Measurements from ENCODE around the gene DCTN2.

DCTN2 gene

GRCh38 chr12:57581802-57582201, 34.8 kb upstream of the DCTN2 start:
- no peak for TF ChIP-seq GATA2 (IDR thresholded peaks at IDR 0.05; ENCODE audit: low read depth, low read length)
- no peak for TF ChIP-seq GATA3 (IDR thresholded peaks at IDR 0.05; ENCODE audit: low read depth, low read length)

- no peak for TF ChIP-seq GATA2 (IDR thresholded peaks at IDR 0.05; ENCODE audit: low read depth, low read length)
- no peak for TF ChIP-seq GATA3 (IDR thresholded peaks at IDR 0.05; ENCODE audit: low read depth, low read length)
Observed at GRCh38 chr12:57580466-57580795, 33.4 kb upstream of the DCTN2 start.

DNA sequence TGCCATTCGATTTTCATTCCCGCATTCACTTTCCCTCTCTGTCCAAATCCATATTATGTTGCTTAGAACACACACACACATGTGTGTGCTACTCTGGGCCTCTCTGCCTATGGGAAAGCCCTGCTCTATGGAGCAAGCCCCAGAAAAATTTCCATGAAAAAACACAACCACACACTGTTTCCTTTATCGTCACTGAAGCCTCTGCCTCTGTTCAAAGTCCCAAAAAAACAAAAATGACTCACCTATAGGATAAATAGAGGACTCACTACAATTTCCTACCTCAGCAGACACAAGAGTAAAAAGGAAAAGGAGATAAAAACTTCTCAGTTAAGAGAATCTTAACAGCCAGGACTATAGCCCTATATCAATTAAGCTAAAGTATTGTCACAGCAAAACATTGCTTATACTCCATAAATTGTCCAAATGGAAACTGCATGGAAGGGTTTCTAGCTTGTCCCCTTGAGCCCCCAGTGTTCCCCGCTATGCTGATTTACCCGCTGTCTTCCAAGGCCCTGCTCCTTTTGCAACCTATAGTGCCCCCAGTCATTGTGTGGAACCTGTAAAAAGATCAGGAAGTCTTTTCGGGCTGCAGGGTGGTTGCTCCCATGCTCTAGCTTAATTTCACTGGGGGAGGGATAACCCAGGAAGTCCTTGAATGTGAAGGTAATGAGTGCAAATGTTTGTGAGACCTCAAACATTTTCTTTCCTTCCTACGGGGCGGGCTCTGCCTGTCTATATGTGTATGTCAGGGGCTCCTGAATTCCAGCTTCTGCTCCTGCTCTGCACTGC, 32.9 kb upstream of the DCTN2 start:
- TF ChIP-seq GATA2 (IDR thresholded peaks at IDR 0.05; ENCODE audit: low read depth, low read length) (no peak), GATA3 (IDR thresholded peaks at IDR 0.05; ENCODE audit: low read depth, low read length) (no peak)

DNA sequence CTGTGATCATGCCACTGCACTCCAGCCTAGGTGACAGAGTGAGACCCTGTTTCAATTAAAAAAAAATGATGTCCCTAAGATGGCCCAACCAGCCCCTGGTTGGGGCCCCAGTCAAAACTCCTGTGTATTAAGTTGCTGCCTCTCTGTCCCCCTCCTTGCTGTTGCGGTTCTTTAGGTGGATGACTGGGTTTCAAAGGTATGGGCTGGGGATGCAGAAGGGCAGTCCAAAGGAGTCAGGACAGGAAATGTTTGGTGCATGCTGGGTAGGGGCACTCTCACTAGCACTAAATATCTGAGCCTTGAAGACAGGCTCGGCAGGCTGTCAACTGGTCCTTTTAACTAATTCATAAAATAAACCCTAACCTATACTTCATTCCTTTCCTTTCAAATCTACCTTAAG, 32.0 kb upstream of the DCTN2 start:
- no peak for TF ChIP-seq GATA2 (IDR thresholded peaks at IDR 0.05; ENCODE audit: low read depth, low read length)
- no peak for TF ChIP-seq GATA3 (IDR thresholded peaks at IDR 0.05; ENCODE audit: low read depth, low read length)

DNA sequence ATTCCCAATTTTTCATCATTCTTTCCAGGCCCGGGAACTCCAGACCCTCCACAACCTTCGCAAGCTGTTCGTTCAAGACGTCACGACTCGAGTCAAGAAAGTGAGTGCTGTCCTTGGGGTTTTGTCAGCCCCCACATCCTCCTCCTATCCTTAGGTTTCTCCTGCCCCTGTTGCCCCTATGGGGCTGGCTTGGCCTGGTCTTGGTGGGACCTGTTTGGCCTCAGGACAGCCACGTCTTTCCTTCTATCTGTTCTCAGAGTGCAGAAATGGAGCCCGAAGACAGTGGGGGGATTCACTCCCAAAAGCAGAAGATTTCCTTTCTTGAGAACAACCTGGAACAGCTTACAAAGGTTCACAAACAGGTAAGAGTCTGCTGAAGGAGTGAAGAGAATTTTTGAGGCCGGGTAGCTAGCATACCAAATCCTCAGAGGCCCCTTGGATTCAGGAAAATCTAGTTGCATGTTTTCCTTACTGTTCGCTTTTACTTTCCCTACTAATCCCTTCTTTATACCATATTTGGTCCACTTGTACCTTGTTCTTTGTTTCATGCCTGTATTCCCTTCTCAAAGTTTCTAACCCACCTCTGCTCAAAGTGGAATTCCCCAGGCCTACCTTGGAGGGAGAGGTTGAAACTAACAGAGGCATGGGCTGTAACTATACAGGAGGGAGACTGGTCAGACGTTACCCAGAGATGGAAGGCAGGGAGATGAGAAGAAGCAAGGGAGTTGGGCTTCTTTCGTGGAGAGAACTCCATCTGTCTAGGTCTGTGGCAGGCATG, 31.2 kb upstream of the DCTN2 start:
- TF ChIP-seq GATA2 (IDR thresholded peaks at IDR 0.05; ENCODE audit: low read depth, low read length) (no peak), GATA3 (IDR thresholded peaks at IDR 0.05; ENCODE audit: low read depth, low read length) (no peak)

- TF ChIP-seq GATA3 (IDR thresholded peaks at IDR 0.05; ENCODE audit: low read depth, low read length) = no peak
- no peak for TF ChIP-seq GATA2 (IDR thresholded peaks at IDR 0.05; ENCODE audit: low read depth, low read length)
Observed at GRCh38 chr12:57576613-57577160, 29.7 kb upstream of the DCTN2 start.

DNA sequence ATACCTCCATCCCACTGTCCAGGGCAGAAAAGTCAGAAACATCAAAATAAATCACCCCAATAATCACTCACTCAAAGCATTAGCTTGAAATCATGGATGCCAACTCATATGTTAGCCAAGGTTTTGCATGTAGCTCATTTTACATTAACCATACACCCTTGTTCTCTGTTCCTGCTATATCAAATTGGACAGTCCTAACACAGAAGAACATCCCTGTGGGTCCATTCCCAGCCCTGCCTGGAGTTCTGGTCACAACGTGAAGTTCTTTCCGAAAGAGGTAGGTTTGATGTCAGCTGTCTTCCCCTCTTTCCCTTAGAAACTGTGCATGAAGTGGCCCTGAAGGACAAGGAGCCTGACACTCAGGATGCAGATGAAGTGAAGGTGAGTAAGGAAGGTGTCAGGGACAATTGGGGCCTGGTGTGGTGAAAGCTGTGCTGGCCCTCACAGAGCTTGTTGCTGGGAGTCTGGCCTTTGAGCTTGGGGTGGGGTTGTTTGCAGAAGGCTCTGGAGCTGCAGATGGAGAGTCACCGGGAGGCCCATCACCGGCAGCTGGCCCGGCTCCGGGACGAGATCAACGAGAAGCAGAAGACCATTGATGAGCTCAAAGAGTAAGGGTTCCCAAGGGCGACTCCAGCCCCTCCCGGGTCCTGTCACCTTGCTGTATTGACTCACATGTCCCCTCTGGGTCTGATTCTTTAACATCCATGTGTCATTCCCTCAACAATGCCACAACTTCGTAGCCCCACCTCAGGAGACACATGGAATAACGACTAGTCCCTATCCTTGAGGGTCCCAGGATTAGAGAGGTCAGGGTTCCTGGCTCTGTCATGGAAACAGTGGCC, 29.0 kb upstream of the DCTN2 start:
- TF ChIP-seq GATA2 (IDR thresholded peaks at IDR 0.05; ENCODE audit: low read depth, low read length) (no peak), GATA3 (IDR thresholded peaks at IDR 0.05; ENCODE audit: low read depth, low read length) (no peak)

DNA sequence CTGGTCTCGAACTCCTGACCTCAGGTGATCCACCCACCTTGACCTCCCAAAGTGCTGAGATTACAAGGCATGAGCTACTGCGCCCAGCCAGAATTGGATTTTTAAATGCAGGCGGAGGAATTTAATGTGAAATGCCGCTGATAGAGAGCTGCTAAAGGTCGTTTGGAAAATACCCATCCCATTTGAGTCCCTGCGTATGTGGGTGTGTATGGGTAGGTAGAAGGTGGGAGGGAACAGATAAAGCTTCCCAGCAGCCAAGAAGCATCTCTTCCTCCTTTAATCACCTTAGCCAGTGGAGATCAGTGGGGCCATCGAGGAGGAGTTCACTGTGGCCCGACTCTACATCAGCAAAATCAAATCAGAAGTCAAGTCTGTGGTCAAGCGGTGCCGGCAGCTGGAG, 27.8 kb upstream of the DCTN2 start:
- TF ChIP-seq GATA2 (IDR thresholded peaks at IDR 0.05; ENCODE audit: low read depth, low read length) (no peak), GATA3 (IDR thresholded peaks at IDR 0.05; ENCODE audit: low read depth, low read length) (no peak)

DNA sequence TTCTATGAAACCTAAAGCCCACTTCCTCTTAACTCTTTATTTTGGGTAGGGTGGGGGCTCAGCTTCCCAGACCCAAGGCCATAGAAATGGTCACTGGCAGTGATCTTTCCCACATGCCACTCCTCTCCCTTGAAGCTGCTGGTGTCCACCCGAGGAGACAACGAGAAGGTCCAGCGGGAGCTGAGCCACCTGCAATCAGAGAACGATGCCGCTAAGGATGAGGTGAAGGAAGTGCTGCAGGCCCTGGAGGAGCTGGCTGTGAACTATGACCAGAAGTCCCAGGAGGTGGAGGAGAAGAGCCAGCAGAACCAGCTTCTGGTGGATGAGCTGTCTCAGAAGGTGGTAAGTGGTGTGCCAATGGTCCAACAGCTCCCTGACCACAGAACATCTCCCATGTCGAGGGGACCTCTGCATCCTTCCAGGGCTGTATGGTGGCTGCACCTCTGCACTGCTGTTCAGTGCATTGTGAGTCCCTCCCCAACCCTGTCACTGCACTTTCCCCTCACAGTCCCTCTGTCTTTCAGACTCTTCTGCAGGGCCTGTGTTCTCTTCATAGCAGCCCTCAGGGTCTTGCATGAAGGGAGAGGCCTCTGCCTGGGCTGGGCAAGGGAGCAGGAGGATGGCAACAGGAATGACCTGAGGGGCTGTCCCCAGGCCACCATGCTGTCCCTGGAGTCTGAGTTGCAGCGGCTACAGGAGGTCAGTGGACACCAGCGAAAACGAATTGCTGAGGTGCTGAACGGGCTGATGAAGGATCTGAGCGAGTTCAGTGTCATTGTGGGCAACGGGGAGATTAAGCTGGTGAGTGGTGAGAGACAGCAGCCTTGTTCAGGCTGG, 25.2 kb upstream of the DCTN2 start:
- TF ChIP-seq GATA2 (IDR thresholded peaks at IDR 0.05; ENCODE audit: low read depth, low read length) (no peak), GATA3 (IDR thresholded peaks at IDR 0.05; ENCODE audit: low read depth, low read length) (no peak)

DNA sequence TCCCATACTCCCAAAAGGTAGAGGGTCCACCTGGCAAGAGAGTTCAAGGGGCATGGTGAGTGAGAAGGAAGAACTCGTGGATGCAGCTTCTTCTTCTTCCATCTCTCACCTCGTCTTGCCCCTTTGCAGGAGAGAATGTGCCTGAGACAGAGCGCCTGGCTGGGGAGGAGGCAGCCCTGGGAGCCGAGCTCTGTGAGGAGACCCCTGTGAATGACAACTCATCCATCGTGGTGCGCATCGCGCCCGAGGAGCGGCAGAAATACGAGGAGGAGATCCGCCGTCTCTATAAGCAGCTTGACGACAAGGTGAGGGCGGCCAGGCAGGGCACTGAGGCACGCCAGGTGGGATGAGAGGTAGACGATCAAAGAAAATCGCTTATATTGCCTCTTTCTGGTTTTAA, 22.9 kb upstream of the DCTN2 start:
- TF ChIP-seq GATA2 (IDR thresholded peaks at IDR 0.05; ENCODE audit: low read depth, low read length) (no peak), GATA3 (IDR thresholded peaks at IDR 0.05; ENCODE audit: low read depth, low read length) (no peak)

DNA sequence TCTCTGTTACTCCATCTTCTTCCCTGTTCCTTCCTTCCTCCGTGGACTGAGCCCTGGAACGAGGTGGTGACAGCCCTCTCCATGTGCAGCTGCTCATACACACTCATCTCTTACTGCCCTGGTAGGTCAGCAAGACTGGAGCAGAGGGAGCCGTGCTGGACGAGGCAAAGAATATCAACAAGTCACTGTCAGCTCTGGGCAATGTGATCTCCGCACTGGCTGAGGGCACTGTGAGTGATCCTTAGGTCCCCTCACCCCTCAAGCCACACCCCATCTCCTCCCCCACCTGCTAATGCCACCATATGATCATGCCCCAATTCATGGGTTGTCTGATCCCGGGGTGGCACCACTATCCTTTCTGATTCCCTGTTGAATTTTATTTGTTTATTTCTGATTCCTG, 21.8 kb upstream of the DCTN2 start:
- TF ChIP-seq GATA3 (IDR thresholded peaks at IDR 0.05; ENCODE audit: low read depth, low read length) (no peak), GATA2 (IDR thresholded peaks at IDR 0.05; ENCODE audit: low read depth, low read length) (no peak)

GRCh38 chr12:57564178-57564740, 17.3 kb upstream of the DCTN2 start:
- TF ChIP-seq GATA3 (IDR thresholded peaks at IDR 0.05; ENCODE audit: low read depth, low read length) = no peak
- no peak for TF ChIP-seq GATA2 (IDR thresholded peaks at IDR 0.05; ENCODE audit: low read depth, low read length)

DNA sequence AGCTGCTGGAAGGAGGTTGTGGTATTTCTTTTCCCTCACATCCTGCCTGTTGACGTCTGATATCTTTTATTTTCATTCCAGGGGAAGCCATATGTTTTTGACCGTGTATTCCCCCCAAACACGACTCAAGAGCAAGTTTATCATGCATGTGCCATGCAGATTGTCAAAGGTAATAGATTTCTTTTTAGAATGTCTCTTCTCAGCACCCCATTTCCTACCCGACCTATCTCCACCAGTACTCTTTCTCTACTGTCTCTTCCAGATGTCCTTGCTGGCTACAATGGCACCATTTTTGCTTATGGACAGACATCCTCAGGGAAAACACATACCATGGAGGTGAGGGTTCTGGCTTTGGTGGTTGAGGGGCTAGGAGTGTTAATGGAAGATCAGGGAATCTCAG, 16.4 kb upstream of the DCTN2 start:
- TF ChIP-seq GATA3 (IDR thresholded peaks at IDR 0.05; ENCODE audit: low read depth, low read length) = no peak
- TF ChIP-seq GATA2 (IDR thresholded peaks at IDR 0.05; ENCODE audit: low read depth, low read length) = no peak

Measured in SH-SY5Y (cell line).